Lower leg skin (tissue), 4 donors: ENCODE data around the gene EIF3J. TPM values are rescaled to one million over a fixed set of nuclear protein-coding genes. Genes with fewer than 3 reads are reported as not detected.

Experiments
- DNase-seq, 2 donors: peaks; one replicate each; pipeline ENCODE4 v3.0.0-alpha.2; 2019; ENCODE audit warnings: low spot score in 2 of 2
- H3K4me3 ChIP-seq: fragments of 200-600 bp; sonication (generic); 2 replicates; pipeline ENCODE4 v1.5.1; 2017; ENCODE audit warnings: mild to moderate bottlenecking, low read depth; ENCODE audit not compliant: poor library complexity, severe bottlenecking
- POLR2A ChIP-seq, 2 donors: fragments of 450-650 bp; IDR thresholded peaks; one replicate each; pipeline ENCODE4 v1.6.1; 2016 to 2017; ENCODE audit warnings: antibody characterized with exemption in 2 of 2, mild to moderate bottlenecking in 1 of 2, moderate library complexity in 1 of 2
- WGBS, 2 donors: methylation state at CpG; one replicate each; pipeline ENCODE4 v1.1.5; 2018; 5-methylcytosine and 5-hydroxymethylcytosine counted together
- intact Hi-C: fragments of 100-400 bp; cut with DNase I; formaldehyde crosslinking; loops from one replicate; pipeline ENCODE4 v1.15.0; 2023; ENCODE audit warnings: low total_unique reads
- total RNA-seq, 4 donors: library from RNA; depleted of rRNA; stranded (reverse); fragments of >200 nt; gene quantifications; one replicate each; pipeline ENCODE4 v1.1.0, GENCODE V29; 2016
- TF ChIP-seq, protein P1 (sequence below), 3 donors: fragments of 450-650 bp; IDR thresholded peaks; one replicate each; pipeline ENCODE4 v1.5.1; 2016; ENCODE audit warnings: antibody characterized with exemption in 3 of 3, mild to moderate bottlenecking in 3 of 3, moderate library complexity in 2 of 3

The EIF3J gene
- total RNA-seq, 4 donors from 2014 or later = 35.1 to 45.2 (median 42.3) TPM

DNA sequence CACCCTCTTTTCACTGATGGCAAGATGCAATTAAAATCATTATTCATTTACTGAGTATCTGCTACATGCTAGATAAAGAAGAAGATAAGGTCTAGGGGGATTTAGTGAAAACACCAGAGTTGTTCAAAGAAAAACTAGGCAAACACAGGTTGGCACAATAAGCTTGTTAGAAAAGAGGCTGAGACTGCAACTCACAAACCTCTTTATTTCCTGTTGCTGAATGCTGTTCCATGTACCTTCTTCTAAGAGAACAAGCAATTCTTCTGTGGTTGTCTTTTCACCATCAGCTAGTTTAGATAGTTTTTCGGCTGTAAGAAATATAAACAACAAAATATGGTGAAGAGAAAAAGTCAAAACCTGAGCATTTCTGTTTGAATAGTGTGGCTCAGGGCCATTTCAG is 61.1 kb downstream of the EIF3J start:
- no peak for TF ChIP-seq POLR2A (IDR thresholded peaks at IDR 0.05)
- TF ChIP-seq, protein P1, sequence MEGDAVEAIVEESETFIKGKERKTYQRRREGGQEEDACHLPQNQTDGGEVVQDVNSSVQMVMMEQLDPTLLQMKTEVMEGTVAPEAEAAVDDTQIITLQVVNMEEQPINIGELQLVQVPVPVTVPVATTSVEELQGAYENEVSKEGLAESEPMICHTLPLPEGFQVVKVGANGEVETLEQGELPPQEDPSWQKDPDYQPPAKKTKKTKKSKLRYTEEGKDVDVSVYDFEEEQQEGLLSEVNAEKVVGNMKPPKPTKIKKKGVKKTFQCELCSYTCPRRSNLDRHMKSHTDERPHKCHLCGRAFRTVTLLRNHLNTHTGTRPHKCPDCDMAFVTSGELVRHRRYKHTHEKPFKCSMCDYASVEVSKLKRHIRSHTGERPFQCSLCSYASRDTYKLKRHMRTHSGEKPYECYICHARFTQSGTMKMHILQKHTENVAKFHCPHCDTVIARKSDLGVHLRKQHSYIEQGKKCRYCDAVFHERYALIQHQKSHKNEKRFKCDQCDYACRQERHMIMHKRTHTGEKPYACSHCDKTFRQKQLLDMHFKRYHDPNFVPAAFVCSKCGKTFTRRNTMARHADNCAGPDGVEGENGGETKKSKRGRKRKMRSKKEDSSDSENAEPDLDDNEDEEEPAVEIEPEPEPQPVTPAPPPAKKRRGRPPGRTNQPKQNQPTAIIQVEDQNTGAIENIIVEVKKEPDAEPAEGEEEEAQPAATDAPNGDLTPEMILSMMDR (IDR thresholded peaks at IDR 0.05) = no peak
- no peak for DNase-seq
- H3K4me3 ChIP-seq = no peak overlapping the region
- intact Hi-C loops = no loop called here
- WGBS, 2 donors = 88 to 90% methylated on average over 1 of the region's 1 CpG

DNA sequence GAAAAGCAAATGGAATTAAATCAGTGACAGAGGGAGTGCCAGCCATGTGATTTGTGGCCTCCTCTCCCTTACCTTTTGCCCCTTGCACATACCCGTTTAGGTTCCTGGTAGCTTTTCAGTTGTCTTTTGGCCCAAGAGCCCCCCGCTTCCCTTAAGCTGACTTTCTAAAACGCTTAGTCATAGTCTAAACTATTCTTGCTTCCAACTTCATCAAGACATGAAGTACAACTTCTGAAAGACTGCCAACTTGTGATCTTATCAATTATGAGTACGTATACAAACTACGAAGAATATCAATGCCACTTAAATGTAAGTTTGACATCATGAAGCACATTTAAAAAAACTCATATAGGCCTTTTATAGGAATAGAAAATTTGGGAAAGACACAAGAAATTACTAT is 61.9 kb downstream of the EIF3J start:
- DNase-seq = no peak
- no peak overlapping the region for H3K4me3 ChIP-seq
- intact Hi-C loops = no loop called here
- TF ChIP-seq, protein P1 (IDR thresholded peaks at IDR 0.05) = no peak
- TF ChIP-seq POLR2A (IDR thresholded peaks at IDR 0.05) = no peak
- WGBS, 2 donors = 43 to 57% methylated on average over 5 of the region's 5 CpGs

DNA sequence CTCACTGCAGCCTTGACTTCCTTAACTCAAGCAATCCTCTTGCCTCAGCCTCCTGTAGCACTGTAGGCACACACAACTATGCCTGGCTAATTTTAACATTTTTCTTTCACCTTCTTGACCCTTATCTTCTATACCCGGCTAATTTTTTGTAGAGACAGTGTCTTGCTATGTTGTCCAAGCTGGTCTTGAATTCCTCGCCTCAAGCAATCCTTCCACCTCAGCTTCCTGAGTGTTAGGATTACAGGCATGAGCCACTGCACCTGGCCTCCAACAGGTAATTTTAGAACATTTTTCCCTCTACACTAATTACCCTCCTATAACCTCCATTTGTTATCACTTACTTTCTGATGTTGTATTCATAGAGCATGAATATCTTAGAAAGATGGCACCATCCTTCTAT is 66.2 kb downstream of the EIF3J start:
- no peak for DNase-seq
- no peak for TF ChIP-seq POLR2A (IDR thresholded peaks at IDR 0.05)
- TF ChIP-seq, protein P1 (IDR thresholded peaks at IDR 0.05) = no peak
- intact Hi-C loops = no loop called here
- H3K4me3 ChIP-seq = no peak overlapping the region
- 95 to 97% methylated on average over 2 of the region's 2 CpGs for WGBS, 2 donors

DNA sequence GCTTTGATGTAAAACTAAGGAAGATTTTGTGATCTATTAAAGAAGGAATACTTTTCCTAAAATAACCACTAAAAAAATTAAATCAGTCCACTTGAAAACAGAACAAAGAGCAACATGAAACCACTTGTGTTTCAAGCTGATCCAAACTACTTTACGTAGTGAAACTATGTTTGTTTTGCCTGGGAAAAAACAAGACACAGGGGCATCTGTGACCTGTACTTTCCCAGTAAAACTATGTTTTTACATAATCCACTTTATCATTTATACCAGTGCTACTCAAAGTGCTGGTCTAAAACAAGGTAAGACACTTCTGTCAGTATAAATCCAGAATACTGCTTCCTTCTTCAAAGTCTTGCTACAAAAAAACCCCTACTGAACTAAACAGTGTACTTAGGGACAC is 69.8 kb downstream of the EIF3J start:
- 86 to 94% methylated on average over 1 of the region's 1 CpG for WGBS, 2 donors
- DNase-seq = no peak
- intact Hi-C loops = no loop called here
- no peak overlapping the region for H3K4me3 ChIP-seq
- TF ChIP-seq POLR2A (IDR thresholded peaks at IDR 0.05) = no peak
- TF ChIP-seq, protein P1 (IDR thresholded peaks at IDR 0.05) = no peak

Other genes starting within 250 kb of the EIF3J start
- 10 to 100 TPM; 25.8 to 41.5 (median 36.6) TPM for gene GOLM2, start 248.4 kb upstream of the EIF3J start, total RNA-seq
- gene CTDSPL2, start 109.5 kb upstream of the EIF3J start, total RNA-seq = 10 to 100 TPM; 26.5 to 54.2 (median 45.9) TPM
- 100 to 1,000 TPM in 1 of 4 donors, 10 to 100 TPM in 3; 78.1 to 118 (median 89.7) TPM for gene SPG11, start 126.5 kb downstream of the EIF3J start, total RNA-seq
- gene PATL2, start 174.2 kb downstream of the EIF3J start, total RNA-seq = 1 to 10 TPM in 1 of 4 donors, under 1 TPM in 3; 0.30 to 1.4 (median 0.33) TPM
- gene B2M, start 174.4 kb downstream of the EIF3J start, total RNA-seq = 1,000 to 10,000 TPM; 2,406 to 3,013 (median 2,777) TPM
- gene TRIM69, start 199.4 kb downstream of the EIF3J start, total RNA-seq = 10 to 100 TPM in 1 of 4 donors, 1 to 10 TPM in 3; 7.3 to 13.6 (median 8.6) TPM